ENCODE results near the gene DNAH17.

Gene DNAH17

GRCh38 chr17:78395155-78395554 lies 182.0 kb downstream of the DNAH17 start:
- DNase-seq (ENCODE audit: low spot score) = no peak

- no peak for DNase-seq (ENCODE audit: low spot score)
Measured at GRCh38 chr17:78394209-78394608, 183.0 kb downstream of the DNAH17 start.

- no peak for DNase-seq (ENCODE audit: low spot score)
Measured at GRCh38 chr17:78393575-78393974, 183.6 kb downstream of the DNAH17 start.

- DNase-seq (ENCODE audit: low spot score) = no peak
Measured at GRCh38 chr17:78392295-78392694, 184.9 kb downstream of the DNAH17 start.

- no peak for DNase-seq (ENCODE audit: low spot score)
Measured at GRCh38 chr17:78391843-78392242, 185.4 kb downstream of the DNAH17 start.

- no peak for DNase-seq (ENCODE audit: low spot score)
Measured at GRCh38 chr17:78391051-78391431, 186.2 kb downstream of the DNAH17 start.

GRCh38 chr17:78390241-78391050 lies 186.8 kb downstream of the DNAH17 start:
- no peak for DNase-seq (ENCODE audit: low spot score)

- no peak for DNase-seq (ENCODE audit: low spot score)
Measured at GRCh38 chr17:78387977-78388941, 188.9 kb downstream of the DNAH17 start.

- DNase-seq (ENCODE audit: low spot score) = no peak
Measured at GRCh38 chr17:78384479-78385175, 192.6 kb downstream of the DNAH17 start.

GRCh38 chr17:78383725-78384471 lies 193.3 kb downstream of the DNAH17 start:
- no peak for DNase-seq (ENCODE audit: low spot score)

GRCh38 chr17:78381601-78382232 lies 195.5 kb downstream of the DNAH17 start:
- DNase-seq (ENCODE audit: low spot score) = no peak

- no peak for DNase-seq (ENCODE audit: low spot score)
Measured at GRCh38 chr17:78380370-78380769, 196.8 kb downstream of the DNAH17 start.

- no peak for DNase-seq (ENCODE audit: low spot score)
Measured at GRCh38 chr17:78379131-78379491, 198.1 kb downstream of the DNAH17 start.

GRCh38 chr17:78378225-78379130 lies 198.7 kb downstream of the DNAH17 start, which contains the start of gene PGS1:
PGS1 (plus strand) TSS chr17:78378649; CDS start chr17:78378666, 17 bp downstream.
- DNase-seq (ENCODE audit: low spot score) = peak; percentile 72

- DNase-seq (ENCODE audit: low spot score) = no peak
Measured at GRCh38 chr17:78377858-78378224, 199.4 kb downstream of the DNAH17 start.

GRCh38 chr17:78376161-78376560 lies 201.0 kb downstream of the DNAH17 start:
- DNase-seq (ENCODE audit: low spot score) = no peak

GRCh38 chr17:78375401-78376151 lies 201.6 kb downstream of the DNAH17 start:
- DNase-seq (ENCODE audit: low spot score) = no peak

- DNase-seq (ENCODE audit: low spot score) = no peak
Measured at GRCh38 chr17:78374631-78375274, 202.4 kb downstream of the DNAH17 start.

All from SK-N-DZ (cell line).